Bronchial epithelial cell (primary cell): ENCODE results near the gene KRTAP10-2. TPM values are rescaled to one million over a fixed set of nuclear protein-coding genes. Genes with fewer than 3 reads are reported as not detected.
"Not testable (repeated sequence)": the region's sequence is repeated elsewhere in the genome, so short reads cannot be mapped to it uniquely, and the experiment has no call there.

ENCODE experiments used
- DNase-seq: peaks from one replicate; pipeline ENCODE4 v3.0.0-alpha.2; 2010; ENCODE audit warnings: low read depth
- FAIRE-seq: peaks from 2 replicates; lab custom pipeline; 2011; peaks lifted over from hg19 to GRCh38; lab: Jason Lieb, UNC
- H3K27me3 ChIP-seq: 2 replicates; pipeline ENCODE4 v1.5.1; 2011; ENCODE audit warnings: low read length; ENCODE audit not compliant: control insufficient read depth, insufficient read depth
- H3K36me3 ChIP-seq: 2 replicates; pipeline ENCODE4 v1.5.1; 2011; ENCODE audit warnings: low read length; ENCODE audit not compliant: control insufficient read depth, insufficient read depth
- H3K4me3 ChIP-seq: 2 replicates; pipeline ENCODE4 v1.5.1; 2011; ENCODE audit warnings: mild to moderate bottlenecking, low read depth, low read length, control low read depth
- CTCF ChIP-seq: IDR thresholded peaks from 2 replicates; pipeline ENCODE4 v1.5.1; 2011; ENCODE audit warnings: mild to moderate bottlenecking, moderate library complexity, low read length, control low read depth, inconsistent platforms; ENCODE audit not compliant: insufficient read depth, severe bottlenecking
- total RNA-seq: library from RNA; depleted of rRNA; stranded (reverse); fragments of >200 nt; gene quantifications from 2 replicates; pipeline ENCODE4 v1.2.1, GENCODE V29; 2014

KRTAP10-2 gene
- total RNA-seq, 1 donor from 2014 or later: not detected

- Histone ChIP-seq H3K36me3 (no peaks in the 10 kb centered on the region), H3K27me3 (no peaks in the 10 kb centered on the region), H3K4me3 (no peak overlapping the region)
- DNase-seq (no peak), FAIRE-seq (no peak)
- no peak for TF ChIP-seq CTCF
These were observed 44.2 kb upstream of the KRTAP10-2 start for GRCh38 chr21:44595524-44595923.

GRCh38 chr21:44594406-44594916 lies 43.2 kb upstream of the KRTAP10-2 start:
- no peak for TF ChIP-seq CTCF
- DNase-seq (no peak), FAIRE-seq (no peak)
- Histone ChIP-seq H3K27me3 (no peaks in the 10 kb centered on the region), H3K4me3 (no peak overlapping the region), H3K36me3 (no peaks in the 10 kb centered on the region)

- Histone ChIP-seq H3K27me3 (no peaks in the 10 kb centered on the region), H3K4me3 (no peak overlapping the region), H3K36me3 (no peaks in the 10 kb centered on the region)
- TF ChIP-seq CTCF: no peak
- FAIRE-seq (no peak), DNase-seq (peak; percentile 9)
These were observed 42.5 kb upstream of the KRTAP10-2 start for GRCh38 chr21:44593598-44594405.

- Histone ChIP-seq H3K4me3 (no peak within 1 kb of the TSS), H3K27me3 (no peaks in the 10 kb centered on the region), H3K36me3 (no peaks in the 10 kb centered on the region)
- FAIRE-seq: no peak
- DNase-seq: no peak
- TF ChIP-seq CTCF: no peak
These were observed 41.4 kb upstream of the KRTAP10-2 start, which contains the start of gene KRTAP10-6 for GRCh38 chr21:44592446-44593311. Gene KRTAP10-6 (minus strand): TSS chr21:44592505. CDS start chr21:44592484, 21 bp downstream.

- not testable (repeated sequence) for FAIRE-seq, H3K4me3 ChIP-seq, DNase-seq, H3K27me3 ChIP-seq, H3K36me3 ChIP-seq
These were observed 40.5 kb upstream of the KRTAP10-2 start for GRCh38 chr21:44591801-44592130.

GRCh38 chr21:44590897-44591800 lies 39.8 kb upstream of the KRTAP10-2 start:
- not testable (repeated sequence) for FAIRE-seq, H3K36me3 ChIP-seq, H3K4me3 ChIP-seq, DNase-seq, H3K27me3 ChIP-seq
